Measurements from ENCODE around the gene GRIA1.

DNA sequence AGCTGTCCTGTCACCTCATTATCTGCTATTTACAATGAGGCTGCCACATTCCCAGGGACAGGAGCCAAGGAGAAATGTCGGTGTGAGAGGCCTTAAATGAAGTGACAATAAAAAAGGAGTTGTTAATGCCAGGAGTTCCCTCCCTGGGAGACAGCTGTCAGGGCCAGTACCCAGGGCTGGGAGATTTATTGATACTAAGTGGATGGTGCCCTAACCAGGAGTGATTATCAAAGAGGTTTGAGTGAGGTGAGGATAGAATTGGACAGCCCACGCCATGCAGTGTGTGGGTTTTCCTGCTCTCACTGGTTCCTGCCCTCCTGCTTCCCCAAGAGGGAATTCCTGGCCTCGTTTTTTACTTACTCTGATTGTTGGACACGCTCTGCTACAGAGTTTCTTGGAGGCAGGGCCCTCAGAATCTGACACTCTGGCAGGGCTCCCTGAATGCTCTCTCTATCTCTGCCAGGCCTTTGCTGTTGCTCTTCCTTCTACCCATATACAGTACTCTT is 150.8 kb downstream of the GRIA1 start:
- TF ChIP-seq, protein P1, sequence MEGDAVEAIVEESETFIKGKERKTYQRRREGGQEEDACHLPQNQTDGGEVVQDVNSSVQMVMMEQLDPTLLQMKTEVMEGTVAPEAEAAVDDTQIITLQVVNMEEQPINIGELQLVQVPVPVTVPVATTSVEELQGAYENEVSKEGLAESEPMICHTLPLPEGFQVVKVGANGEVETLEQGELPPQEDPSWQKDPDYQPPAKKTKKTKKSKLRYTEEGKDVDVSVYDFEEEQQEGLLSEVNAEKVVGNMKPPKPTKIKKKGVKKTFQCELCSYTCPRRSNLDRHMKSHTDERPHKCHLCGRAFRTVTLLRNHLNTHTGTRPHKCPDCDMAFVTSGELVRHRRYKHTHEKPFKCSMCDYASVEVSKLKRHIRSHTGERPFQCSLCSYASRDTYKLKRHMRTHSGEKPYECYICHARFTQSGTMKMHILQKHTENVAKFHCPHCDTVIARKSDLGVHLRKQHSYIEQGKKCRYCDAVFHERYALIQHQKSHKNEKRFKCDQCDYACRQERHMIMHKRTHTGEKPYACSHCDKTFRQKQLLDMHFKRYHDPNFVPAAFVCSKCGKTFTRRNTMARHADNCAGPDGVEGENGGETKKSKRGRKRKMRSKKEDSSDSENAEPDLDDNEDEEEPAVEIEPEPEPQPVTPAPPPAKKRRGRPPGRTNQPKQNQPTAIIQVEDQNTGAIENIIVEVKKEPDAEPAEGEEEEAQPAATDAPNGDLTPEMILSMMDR (IDR thresholded peaks at IDR 0.05): no peak
- no peak for TF ChIP-seq POLR2A (IDR thresholded peaks at IDR 0.05)
- TF ChIP-seq POLR2AphosphoS5 (IDR thresholded peaks at IDR 0.05): no peak
